ENCODE results near the gene ADAP1.

The ADAP1 gene

DNA sequence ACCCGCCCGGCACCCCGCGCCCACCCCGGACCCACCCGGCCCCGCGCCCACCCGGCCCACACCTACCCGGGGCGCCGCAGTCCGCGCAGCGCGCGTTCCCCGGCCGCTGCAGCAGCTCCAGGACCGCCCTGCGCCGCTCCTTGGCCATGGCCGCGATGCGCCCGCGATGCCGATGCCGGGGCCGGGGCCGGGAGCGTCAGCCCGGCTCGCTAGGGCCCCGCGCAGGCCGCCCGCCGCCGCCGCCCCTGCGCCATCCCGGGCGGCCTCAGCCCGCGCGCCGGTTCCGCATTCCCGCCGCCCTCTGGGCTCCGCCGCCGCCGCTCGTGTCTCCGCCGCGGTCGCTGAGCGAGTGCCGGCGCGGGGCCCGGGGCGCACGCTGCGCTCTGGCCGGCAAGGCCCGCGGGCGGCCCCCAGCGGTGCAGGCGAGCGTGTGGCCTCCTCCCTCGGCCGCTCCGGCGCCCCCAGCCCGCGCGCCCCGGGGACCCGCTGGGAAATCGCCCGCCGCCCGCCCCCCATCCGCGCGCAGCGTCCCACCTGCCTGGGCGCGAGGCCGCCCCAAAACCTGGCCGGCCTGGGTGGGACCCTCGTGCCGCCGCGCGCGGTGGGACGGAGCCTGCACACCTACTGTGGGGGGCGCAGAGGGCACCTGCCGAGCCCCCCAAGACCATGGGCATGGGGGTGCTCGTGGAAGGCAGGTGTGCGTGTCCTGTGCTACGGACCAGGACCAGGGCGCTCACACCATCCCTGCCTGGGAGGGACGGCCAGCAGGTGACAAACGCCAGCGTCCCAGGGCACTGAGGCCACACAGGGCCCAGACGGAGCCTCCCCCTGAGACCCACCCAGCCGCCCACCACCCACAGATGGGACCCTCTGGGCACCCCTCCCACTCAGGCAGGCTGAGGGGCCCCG, at the start of gene ADAP1:
TSS of gene ADAP1 (minus strand) at position 351 of the 909 bp plus-strand sequence. CDS start at position 148, 203 bp downstream.
- TF ChIP-seq GATA2 (IDR thresholded peaks at IDR 0.05; ENCODE audit: low read depth, low read length) = no peak
- no peak for TF ChIP-seq GATA3 (IDR thresholded peaks at IDR 0.05; ENCODE audit: low read depth, low read length)

GRCh38 chr7:999941-1000935, 45.8 kb upstream of the ADAP1 start:
- TF ChIP-seq GATA3 (IDR thresholded peaks at IDR 0.05; ENCODE audit: low read depth, low read length) = no peak
- no peak for TF ChIP-seq GATA2 (IDR thresholded peaks at IDR 0.05; ENCODE audit: low read depth, low read length)

- TF ChIP-seq GATA3 (IDR thresholded peaks at IDR 0.05; ENCODE audit: low read depth, low read length) = no peak
- no peak for TF ChIP-seq GATA2 (IDR thresholded peaks at IDR 0.05; ENCODE audit: low read depth, low read length)
Observed at GRCh38 chr7:999149-999879, 44.8 kb upstream of the ADAP1 start.

DNA sequence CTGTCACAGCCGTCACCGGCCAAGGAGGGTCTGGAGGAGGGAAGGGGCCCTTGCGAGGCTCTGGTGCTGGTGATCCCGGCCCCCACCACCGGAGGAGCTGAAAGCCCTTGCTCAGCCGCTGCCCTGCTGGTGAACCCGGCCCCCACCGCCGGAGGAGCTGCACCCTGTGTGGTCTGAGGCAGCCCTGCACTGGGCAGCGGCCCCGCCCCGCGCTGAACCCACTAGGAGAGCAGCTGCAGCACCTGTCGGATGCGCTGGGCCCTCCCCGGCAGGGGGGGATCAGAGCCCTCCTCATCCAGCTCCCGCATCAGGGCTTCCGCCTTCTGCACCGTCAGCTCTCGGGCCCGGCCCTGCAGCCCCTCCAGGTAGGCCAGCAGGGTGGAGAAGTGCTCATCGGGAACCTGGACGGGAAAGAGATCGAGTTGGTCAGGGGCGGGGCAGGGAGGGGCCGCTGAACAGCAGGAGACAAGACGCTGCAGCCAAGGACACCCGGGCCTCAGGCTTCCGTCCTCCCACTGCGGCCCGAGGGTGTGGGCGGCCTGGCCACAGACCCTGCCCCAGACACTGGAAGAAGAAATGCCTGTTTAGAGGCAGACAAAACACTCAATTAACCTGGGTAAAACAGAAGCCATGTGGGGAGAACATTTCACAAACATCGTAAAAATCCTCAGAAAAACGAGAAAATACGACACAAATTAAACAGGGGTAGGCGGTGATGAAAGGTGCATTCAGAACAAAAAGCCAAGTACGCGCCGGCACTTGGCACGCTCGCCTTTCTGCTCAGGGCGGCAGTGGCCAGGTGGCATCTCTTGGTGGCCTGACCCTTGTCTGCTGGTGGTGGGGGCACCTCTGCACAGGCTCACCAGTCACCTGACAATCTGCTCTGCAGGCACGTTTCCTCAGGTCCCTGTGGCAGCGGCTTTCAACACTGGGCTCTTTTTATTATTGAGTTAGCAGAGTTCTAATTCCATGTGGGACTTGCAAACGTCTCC, 43.2 kb upstream of the ADAP1 start:
- no peak for TF ChIP-seq GATA2 (IDR thresholded peaks at IDR 0.05; ENCODE audit: low read depth, low read length)
- no peak for TF ChIP-seq GATA3 (IDR thresholded peaks at IDR 0.05; ENCODE audit: low read depth, low read length)

DNA sequence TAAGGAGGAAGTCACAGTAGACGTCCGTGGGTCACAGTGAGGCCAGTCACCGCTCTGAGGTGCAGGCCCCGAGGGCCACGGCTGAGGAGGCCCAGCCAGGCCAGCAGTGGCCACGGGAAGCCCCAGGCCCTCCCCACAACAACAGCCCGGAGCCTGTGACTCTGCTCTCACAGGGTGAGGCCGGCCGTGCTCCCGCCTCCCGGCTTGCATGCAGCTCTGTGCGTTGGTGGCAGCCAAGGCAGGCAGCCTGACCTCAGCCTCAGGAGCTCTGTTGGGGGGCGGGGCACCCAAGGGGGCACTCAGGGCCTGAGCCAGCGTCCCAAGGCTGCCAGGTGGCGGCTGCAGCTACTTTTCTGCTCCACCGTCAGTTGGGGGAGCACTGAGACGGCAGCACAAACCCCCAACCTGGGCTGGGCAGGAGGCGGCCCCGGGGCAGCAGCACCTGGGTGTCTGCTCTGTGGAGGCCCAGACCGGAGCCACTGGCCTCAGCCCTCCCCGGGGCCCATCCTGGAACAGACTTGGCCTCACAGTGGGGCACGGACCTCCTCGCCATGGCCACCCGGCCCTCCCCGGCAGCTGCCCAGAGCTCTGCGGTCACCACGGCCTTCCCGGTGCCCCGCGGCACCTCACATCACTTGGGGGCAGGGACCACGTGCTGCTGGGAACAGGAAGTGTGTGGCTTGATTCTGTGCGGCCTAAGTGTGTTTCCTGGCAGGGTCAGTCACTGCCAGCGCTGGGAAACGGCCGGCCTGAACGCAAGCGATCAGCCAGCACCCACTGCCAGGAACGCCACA, 41.8 kb upstream of the ADAP1 start:
- TF ChIP-seq GATA3 (IDR thresholded peaks at IDR 0.05; ENCODE audit: low read depth, low read length) (no peak), GATA2 (IDR thresholded peaks at IDR 0.05; ENCODE audit: low read depth, low read length) (no peak)

- TF ChIP-seq GATA2 (IDR thresholded peaks at IDR 0.05; ENCODE audit: low read depth, low read length) (no peak), GATA3 (IDR thresholded peaks at IDR 0.05; ENCODE audit: low read depth, low read length) (no peak)
Observed at GRCh38 chr7:995571-995970, 41.1 kb upstream of the ADAP1 start.

DNA sequence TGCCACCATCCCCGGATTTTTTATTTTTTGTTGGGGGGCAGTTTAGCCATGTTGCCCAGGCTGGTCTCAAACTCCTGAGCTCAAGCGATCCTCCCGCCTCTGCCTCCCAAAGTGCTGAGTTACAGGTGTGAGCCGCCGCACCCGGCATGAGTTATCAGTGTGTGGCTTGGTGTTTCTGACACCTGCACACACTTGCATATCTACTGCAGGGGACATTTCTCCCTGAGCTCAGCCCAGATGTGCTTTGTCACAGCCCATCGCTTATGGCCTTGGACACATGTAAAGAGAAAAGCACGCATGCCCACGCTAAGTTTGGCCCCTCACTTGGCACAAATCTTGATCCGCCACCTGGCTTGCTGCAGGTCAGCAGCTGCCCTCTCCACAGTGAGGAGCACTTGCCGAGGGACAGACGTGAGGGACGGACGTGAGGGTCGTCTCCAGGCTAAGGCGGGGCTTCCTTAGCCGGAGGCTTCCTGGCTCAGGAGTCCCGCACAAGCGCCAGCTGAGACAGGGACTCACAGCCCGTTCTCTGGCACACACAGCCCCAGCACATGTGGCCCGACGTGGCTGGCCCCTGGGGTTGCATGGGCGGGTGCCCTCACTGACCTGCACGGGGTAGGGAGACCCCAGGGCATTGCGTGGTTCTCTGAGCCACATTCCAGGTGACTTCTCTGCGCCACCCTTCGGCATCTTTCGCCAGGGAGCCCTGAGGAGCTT, 40.3 kb upstream of the ADAP1 start:
- TF ChIP-seq GATA3 (IDR thresholded peaks at IDR 0.05; ENCODE audit: low read depth, low read length) = no peak

- TF ChIP-seq GATA2 (IDR thresholded peaks at IDR 0.05; ENCODE audit: low read depth, low read length) (no peak), GATA3 (IDR thresholded peaks at IDR 0.05; ENCODE audit: low read depth, low read length) (no peak)
Observed at GRCh38 chr7:992709-993607, 38.5 kb upstream of the ADAP1 start.

GRCh38 chr7:991729-992656, 37.5 kb upstream of the ADAP1 start:
- TF ChIP-seq GATA2 (IDR thresholded peaks at IDR 0.05; ENCODE audit: low read depth, low read length) (no peak), GATA3 (IDR thresholded peaks at IDR 0.05; ENCODE audit: low read depth, low read length) (no peak)

Measured in SH-SY5Y (cell line).